NCI-H128 (cell line): ENCODE data around the gene HDAC4.
"Not testable (repeated sequence)": the region's sequence is repeated elsewhere in the genome, so short reads cannot be mapped to it uniquely, and the experiment has no call there.

Source experiments
- DNase-seq: peaks from one replicate; lab custom pipeline; 2025; ENCODE audit not compliant: unreplicated experiment; lab: John Stamatoyannopoulos, UW

Gene HDAC4

DNA sequence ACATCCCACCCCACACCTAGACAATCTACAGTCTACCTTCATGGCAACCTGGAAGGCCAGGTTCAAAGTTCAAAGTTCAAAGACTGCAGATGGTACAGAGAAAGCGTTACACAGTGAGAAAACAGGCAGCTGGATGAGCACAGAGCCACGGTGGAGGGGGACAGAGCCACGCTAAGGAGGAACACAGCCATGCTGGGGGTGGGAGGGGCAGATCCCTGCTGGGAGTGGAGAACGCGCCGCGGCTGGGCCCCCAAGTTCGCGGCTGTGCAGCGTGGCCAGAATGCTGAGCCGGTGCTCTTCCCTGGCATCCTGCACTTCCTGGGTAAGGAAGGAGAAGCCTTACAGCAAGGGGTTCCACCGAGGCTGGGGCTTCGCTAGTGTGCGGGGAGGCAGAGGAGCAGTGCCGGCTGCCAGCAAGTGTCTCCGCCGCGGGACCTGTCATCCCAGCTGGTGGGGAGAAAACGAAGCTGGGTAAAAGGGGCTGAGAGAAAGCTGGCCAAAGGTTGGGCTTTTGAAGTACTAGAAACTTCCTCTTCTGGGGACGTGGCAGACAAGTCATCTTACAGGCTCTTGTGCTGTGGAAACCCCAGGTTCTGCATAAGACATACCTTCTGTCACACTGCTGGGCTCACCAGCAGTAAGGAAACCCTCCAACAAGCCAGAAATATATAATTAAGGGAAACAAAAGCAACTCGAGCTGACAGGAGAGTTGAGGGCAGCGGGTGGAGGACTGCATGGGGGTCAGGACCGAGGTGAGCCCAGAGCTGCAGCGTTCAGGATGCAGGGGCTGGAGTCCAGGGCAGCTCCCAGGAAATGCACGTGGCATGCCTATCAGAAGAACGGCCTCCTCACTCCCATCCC is 115.5 kb downstream of the HDAC4 start:
- DNase-seq = no peak

DNA sequence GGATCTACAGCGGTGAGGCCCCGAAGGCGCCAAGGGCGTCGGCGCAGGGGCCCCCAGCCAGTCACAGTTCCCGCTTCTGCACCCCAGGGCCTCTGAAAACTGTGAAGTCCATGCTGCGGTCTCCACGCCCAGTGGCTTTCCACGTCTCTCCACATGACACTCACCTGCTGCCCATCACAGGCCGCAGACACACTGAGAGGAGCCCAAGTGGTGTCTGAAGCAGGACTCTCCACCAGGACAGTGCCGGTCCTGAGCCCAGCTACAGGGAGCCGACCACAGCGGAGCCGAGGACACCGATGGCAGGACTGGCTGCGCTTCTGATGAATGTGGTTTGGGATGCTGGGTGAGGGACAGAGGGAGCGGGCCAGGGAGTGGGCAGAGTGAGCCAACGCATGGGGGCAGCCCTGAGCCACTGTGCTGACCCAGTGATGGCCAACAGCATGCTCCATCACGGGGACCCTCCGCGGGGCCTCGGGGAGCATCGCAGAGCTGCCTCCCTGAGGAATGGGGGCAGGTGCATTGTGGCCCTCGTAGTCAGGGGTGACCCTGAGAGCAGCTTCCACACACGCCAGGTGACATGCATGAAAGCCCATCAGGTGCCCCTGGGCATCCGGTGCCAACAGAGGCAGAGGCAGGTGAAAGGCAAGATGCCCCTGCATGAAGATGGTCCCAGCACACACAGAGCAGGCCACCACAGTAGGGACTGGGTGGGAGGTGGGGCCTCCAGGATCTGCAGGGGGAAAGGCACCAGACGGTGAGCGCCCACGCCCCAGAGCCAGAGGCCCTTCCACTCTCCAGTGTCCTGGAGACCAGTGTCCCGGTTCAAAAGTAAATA is 116.6 kb downstream of the HDAC4 start:
- no peak for DNase-seq

- DNase-seq = no peak
Observed at GRCh38 chr2:239283288-239283945, 117.4 kb downstream of the HDAC4 start.

DNA sequence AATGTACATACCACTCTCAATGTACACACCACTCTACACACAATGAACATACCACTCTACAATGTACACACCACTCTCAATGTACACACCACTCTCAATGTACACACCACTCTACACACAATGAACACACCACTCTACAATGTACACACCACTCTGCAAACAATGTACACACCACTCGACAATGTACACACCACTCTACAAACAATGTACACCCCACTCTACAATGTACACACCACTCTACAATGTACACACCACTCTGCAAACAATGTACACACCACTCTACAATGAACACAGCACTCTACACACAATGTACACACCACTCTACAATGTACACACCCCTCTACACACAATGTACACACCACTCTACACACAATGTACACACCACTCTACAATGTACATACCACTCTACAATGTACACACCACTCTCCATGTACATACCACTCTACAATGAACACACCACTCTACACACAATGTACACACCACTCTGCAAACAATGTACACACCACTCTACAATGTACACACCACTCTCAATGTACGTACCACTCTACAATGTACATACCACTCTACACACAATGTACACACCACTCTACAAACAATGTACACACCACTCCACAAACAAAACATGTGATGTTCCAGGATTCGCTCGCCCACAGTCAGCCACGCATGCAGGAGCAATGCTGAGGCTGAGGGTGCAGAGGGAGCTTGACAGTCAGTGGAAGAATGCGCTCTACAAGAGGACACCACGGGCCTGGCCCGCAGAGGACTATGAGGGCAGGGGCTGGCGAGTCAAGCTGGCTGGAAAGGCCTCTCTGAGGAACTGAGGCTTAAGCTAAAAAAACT is 118.2 kb downstream of the HDAC4 start:
- no peak for DNase-seq

- DNase-seq = not testable (repeated sequence)
Observed at GRCh38 chr2:239280296-239281017, 120.4 kb downstream of the HDAC4 start.

DNA sequence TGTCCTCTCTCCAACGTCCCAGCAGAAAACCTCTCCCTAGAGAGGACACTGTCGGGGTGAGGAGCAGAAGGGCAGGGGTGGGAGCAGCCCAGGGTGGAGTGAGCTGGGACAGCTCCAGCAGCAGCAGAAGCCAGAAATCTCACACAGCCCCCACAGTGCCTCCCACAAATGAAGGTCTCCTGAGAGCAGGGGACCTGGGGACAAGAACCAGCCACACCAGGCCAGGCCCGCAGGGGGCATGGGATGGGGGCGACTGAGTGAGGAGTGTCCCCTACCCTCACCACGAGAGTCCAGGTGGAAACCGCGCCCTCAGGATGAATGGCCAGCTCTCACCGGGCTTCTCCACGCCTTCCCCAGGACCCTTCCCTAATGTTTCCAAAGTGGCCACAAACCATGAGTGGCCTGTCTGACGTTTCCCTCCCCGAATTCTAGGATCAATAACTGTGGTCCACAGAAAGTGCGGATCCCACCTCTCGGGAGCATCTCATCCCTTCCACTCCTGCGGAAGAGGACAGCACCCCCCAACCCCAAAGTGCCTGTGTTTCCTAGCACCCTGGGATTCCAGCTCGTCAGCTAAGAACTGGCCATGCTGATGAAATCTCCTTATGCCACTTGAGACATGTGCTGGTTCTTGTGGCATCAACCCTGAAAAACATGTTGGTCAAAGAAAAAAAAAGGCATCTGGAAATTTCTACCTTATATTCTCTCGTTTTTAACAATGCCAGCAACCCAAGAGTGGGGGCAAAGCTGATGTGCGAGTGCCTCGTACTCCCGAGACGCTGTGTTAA is 121.1 kb downstream of the HDAC4 start:
- DNase-seq = no peak

DNA sequence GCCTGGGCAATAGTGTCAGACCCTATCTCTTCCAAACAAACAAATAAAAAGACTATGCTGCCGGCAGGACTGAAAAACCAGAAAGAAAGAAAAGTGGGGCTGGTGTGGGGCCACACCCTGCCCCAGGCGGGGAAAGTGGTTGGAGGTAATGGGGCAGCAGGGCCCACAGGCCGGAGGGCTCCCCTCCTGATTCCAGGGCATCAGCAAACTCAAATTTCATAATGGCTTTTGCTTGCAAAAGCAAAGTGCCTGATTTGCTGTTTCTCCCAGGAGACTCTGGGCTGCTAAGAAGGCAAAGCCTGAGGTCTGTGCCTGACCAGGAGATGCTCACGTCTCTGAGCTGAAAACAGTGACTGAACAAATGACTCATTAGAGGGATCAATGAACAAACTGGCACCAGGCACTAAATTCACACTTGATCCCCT is 121.9 kb downstream of the HDAC4 start:
- no peak for DNase-seq

GRCh38 chr2:239278361-239278760 is 122.5 kb downstream of the HDAC4 start:
- DNase-seq = no peak

- DNase-seq = no peak
Observed at GRCh38 chr2:239277401-239278085, 123.3 kb downstream of the HDAC4 start.

- no peak for DNase-seq
Observed at GRCh38 chr2:239276851-239277250, 124.0 kb downstream of the HDAC4 start.

GRCh38 chr2:239275847-239276831 is 124.7 kb downstream of the HDAC4 start:
- DNase-seq = no peak

DNA sequence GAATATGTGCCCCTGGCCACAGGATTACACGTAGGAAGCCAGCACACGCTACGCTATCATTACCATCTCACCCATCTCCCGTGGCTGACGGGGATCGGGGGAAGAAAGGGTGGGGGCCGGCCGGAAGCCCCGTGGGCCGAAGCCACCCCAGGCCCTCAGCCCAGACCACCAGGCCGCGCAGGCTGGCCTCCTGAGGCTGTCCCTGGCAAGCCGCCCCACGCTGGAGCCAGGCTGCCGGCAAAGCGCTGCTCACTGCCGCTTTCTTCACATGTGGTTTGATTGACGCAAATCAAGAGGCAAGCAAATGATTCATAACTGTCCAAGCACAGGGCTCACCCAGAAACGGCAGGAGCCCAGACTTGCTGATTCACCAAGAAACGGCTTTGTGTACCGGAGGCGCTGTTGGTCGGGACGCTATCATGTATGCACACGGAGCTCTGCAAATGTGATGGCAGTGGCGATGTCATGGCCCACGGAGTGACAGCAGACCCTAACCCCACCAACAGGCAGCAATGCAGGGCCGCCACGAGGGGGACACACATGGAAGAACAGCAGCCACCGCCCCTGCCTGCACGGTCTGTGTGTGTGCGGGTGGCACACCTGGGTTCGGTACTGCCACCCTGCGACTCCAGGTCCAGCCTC is 125.7 kb downstream of the HDAC4 start:
- no peak for DNase-seq

DNA sequence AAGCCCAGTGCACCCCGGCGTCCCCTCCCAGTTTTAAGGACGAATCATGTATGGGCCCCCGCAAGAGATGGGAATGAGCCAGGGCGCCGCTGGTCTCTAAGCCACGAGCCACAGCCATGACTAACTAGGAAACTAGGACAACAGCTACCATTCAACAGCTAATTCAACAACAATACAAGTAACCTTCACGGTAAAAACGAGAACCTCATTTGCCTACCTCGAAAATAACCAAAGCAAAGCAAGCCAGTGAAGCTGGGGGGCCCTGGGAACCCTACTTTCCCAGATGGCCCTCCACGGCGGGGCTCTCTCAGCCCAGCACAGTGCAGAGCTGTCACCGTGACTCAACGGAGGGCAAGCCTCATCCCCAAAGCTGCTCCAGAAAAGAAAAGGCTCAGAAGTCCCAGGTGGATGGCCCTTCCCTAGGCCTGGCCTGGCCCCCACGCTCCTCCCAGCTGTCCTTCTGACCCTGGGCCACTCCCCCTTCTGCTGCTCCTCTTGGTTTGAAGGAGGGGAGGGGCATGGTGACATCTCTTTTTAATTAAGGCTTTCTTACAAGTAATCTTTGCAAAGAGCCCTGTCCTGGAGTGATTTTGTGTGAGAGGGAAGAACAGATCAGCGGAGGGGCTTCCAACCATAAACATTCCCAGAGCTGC is 126.3 kb downstream of the HDAC4 start:
- no peak for DNase-seq

DNA sequence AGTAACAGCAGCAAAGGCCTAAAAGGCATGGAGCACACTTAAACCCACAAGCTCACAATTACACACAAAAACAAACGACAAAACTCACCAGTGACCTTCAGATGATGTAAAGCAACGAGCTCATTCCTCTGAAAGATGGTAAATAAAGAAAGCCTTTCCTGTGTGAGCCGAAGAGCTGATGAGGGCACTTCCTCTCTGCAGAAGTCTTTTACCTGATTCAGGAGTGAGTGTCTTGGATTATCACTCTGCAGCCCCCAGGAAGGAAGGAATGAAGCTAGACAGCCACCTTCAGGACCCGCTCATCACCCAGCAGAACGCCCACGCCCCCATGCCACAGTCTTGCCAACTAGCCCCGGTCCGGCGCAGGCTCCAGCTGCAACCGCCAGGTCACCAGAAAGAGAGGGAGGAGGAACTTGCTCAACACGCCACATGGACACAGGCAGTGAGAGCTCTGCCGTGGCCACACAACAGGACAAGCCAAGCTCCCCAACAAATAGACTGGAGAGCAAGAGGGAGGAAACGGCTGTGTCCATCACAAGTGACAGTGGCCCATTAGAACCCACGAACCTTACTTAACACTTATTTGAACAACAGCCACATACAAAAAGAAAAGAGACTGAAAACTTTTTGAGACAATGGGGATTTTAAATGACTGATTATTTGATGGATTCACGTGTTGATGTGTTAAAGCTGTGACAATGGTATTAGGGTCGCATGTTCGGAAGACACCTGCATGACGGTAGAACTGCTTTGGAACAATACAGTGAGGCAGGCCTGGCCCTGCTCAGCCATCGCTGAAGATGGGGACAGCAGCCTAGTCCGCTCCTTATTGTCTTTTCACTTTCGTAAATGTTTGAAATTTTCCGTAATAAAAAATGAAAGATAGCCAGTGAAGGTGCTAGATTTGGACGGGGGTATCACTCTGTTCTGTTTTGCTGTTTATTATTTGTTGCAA is 127.3 kb downstream of the HDAC4 start:
- DNase-seq = no peak

DNA sequence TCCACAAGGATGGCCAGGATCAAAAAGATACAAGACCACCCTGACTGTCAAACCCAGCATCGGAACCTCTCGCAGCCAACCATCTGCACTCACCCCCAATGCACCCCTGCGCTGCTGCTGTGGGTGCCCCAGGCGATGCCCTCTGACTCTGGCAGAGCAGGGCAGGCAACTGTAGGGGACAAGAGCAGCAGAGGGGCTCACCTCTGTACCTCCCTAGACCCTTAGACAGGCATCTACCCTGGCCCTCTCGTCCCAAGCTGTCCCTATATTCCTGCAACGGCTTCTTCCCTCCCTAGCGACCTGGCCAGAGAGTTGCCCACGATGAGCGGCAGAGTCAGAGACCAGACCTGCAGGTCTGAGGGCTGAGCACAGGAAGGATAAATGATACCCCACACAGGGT is 128.2 kb downstream of the HDAC4 start:
- no peak for DNase-seq
